Keratinocyte (primary cell): ENCODE data around the gene RNPEP.

ENCODE experiments used
- EZH2 ChIP-seq: IDR thresholded peaks from one replicate; pipeline ENCODE4 v1.6.1; 2012; ENCODE audit warnings: inconsistent platforms, mild to moderate bottlenecking, low read length, moderate library complexity
- TF ChIP-seq, protein P1 (sequence below), 3 experiments: IDR thresholded peaks in 1 of 3; conservative IDR thresholded peaks in 1 of 3; optimal IDR thresholded peaks in 1 of 3; 2 replicates in 2 of 3; 3 replicates in 1 of 3; pipeline versions ENCODE3 to v1.5.1; 2011; ENCODE audit warnings: low read length in 3 of 3, mild to moderate bottlenecking in 3 of 3, moderate library complexity in 2 of 3, control low read depth in 1 of 3, inconsistent platforms in 1 of 3; ENCODE audit not compliant: insufficient read depth in 2 of 3; ENCODE audit errors: extremely low read depth in 1 of 3

DNA sequence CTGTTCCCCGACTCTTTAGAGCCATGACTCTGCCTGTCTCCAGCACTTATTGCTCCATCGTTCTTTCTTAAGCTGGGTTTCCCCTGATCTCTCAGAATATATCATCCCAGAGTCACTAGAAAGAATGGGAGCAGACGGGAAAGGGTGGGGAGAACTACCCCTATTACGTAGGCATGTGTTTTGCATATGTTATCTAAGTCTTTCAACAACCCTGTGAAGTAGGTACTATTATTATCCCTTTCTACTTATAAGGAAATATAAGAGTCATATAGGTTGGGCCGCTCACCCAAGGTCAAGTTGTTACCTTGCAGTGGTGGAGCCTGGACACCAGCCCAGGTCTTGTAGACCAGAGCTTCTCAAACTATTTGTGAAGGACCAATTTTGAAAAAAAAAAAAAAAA is 66.7 kb downstream of the RNPEP start:
- TF ChIP-seq, protein P1, sequence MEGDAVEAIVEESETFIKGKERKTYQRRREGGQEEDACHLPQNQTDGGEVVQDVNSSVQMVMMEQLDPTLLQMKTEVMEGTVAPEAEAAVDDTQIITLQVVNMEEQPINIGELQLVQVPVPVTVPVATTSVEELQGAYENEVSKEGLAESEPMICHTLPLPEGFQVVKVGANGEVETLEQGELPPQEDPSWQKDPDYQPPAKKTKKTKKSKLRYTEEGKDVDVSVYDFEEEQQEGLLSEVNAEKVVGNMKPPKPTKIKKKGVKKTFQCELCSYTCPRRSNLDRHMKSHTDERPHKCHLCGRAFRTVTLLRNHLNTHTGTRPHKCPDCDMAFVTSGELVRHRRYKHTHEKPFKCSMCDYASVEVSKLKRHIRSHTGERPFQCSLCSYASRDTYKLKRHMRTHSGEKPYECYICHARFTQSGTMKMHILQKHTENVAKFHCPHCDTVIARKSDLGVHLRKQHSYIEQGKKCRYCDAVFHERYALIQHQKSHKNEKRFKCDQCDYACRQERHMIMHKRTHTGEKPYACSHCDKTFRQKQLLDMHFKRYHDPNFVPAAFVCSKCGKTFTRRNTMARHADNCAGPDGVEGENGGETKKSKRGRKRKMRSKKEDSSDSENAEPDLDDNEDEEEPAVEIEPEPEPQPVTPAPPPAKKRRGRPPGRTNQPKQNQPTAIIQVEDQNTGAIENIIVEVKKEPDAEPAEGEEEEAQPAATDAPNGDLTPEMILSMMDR (optimal IDR thresholded peaks at IDR 0.05 in 1 of 3, IDR thresholded peaks at IDR 0.05 in 1 of 3, conservative IDR thresholded peaks at IDR 0.05 in 1 of 3; ENCODE audit: extremely low read depth in 1 of 3, insufficient read depth in 2 of 3, low read length in 3 of 3) = no peak
- no peak for TF ChIP-seq EZH2
